IPS-11a (cell line): ENCODE measurements around the gene F8.
"Not testable (repeated sequence)": the region's sequence is repeated elsewhere in the genome, so short reads cannot be mapped to it uniquely, and the experiment has no call there.

Source experiments
- H3K4me3 ChIP-seq: one replicate; pipeline ENCODE4 v1.5.1; 2013; ENCODE audit warnings: low read depth, low read length, control low read depth

F8 gene

GRCh38 chrX:154886069-154886788, 136.3 kb downstream of the F8 start, which contains the start of gene F8A1:
Gene F8A1, plus strand, starts transcription at chrX:154886355. Its CDS starts 20 bp downstream, at chrX:154886375.
- not testable (repeated sequence) for H3K4me3 ChIP-seq

- not testable (repeated sequence) for H3K4me3 ChIP-seq
Observed at GRCh38 chrX:154885549-154885948, 137.0 kb downstream of the F8 start.

GRCh38 chrX:154885057-154885456, 137.5 kb downstream of the F8 start:
- H3K4me3 ChIP-seq, result not testable (repeated sequence)

GRCh38 chrX:154884069-154884468, 138.5 kb downstream of the F8 start:
- H3K4me3 ChIP-seq, result not testable (repeated sequence)

- no peak overlapping the region for H3K4me3 ChIP-seq
Observed at GRCh38 chrX:154873329-154873728, 149.2 kb downstream of the F8 start.

- not testable (repeated sequence) for H3K4me3 ChIP-seq
Observed at GRCh38 chrX:154868522-154868921, 154.0 kb downstream of the F8 start.

- H3K4me3 ChIP-seq, result no peak overlapping the region
Observed at GRCh38 chrX:154855256-154855655, 167.3 kb downstream of the F8 start.

GRCh38 chrX:154850957-154851611, 171.4 kb downstream of the F8 start:
- H3K4me3 ChIP-seq, result no peak overlapping the region

- no peak overlapping the region for H3K4me3 ChIP-seq
Observed at GRCh38 chrX:154840856-154841255, 181.7 kb downstream of the F8 start.

- H3K4me3 ChIP-seq, result no peak overlapping the region
Observed at GRCh38 chrX:154836163-154836562, 186.4 kb downstream of the F8 start.

GRCh38 chrX:154834562-154834961, 188.0 kb downstream of the F8 start, which contains the start of gene SMIM9:
Gene SMIM9, minus strand, starts transcription at chrX:154834662. Its CDS starts 3,806 bp downstream, at chrX:154830856.
- no peak within 1 kb of the TSS for H3K4me3 ChIP-seq

GRCh38 chrX:154833746-154834274, 188.7 kb downstream of the F8 start:
- no peak overlapping the region for H3K4me3 ChIP-seq

- no peak overlapping the region for H3K4me3 ChIP-seq
Observed at GRCh38 chrX:154829926-154830442, 192.5 kb downstream of the F8 start.

GRCh38 chrX:154829134-154829533, 193.4 kb downstream of the F8 start:
- H3K4me3 ChIP-seq, result no peak overlapping the region

- no peak overlapping the region for H3K4me3 ChIP-seq
Observed at GRCh38 chrX:154828016-154828408, 194.5 kb downstream of the F8 start.

GRCh38 chrX:154827194-154828015, 195.1 kb downstream of the F8 start:
- no peak overlapping the region for H3K4me3 ChIP-seq

- H3K4me3 ChIP-seq, result not testable (repeated sequence)
Observed at GRCh38 chrX:154825586-154825985, 196.9 kb downstream of the F8 start.

- H3K4me3 ChIP-seq, result no peak overlapping the region
Observed at GRCh38 chrX:154824638-154825037, 197.9 kb downstream of the F8 start.

GRCh38 chrX:154822029-154822428, 200.5 kb downstream of the F8 start:
- H3K4me3 ChIP-seq, result no peak overlapping the region

GRCh38 chrX:154821523-154821922, 201.0 kb downstream of the F8 start:
- no peak overlapping the region for H3K4me3 ChIP-seq

GRCh38 chrX:154819771-154820341, 202.7 kb downstream of the F8 start:
- H3K4me3 ChIP-seq, result no peak overlapping the region
